ENCODE data around the gene FIZ1.

Gene FIZ1

DNA sequence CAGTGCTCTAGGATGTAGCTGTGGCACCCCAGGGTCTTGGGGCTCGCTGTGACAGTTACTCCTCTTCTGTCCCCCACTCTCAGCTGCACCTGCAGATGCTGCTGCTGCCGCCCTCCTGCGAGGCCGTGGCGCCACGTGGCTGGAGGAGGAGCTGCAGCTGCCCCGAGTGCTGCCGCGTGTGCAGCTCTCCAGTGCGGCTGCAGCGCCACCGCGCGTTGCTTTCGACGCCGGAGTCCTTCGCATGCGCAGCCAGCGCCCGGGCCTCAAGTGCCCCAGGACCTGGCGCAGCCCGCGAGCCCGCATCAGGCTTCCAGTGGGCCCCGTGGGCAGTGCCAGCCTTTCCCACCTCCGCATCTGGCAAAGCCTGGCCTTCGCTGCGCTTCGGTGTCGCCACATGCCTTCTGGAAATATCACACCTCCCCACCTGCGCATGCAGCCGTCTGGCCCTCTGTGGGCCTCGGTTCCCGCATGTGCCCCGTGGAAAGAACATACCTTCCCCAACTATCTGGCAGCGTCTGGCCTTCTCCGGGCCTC is 40.8 kb upstream of the FIZ1 start:
- peak overlapping the region; percentile 83 for H3K4me3 ChIP-seq (ENCODE audit: low read depth, low read length)
- no peak for TF ChIP-seq CTCF (IDR thresholded peaks at IDR 0.05; ENCODE audit: low read depth, low read length)

- no peak overlapping the region for H3K4me3 ChIP-seq (ENCODE audit: low read depth, low read length)
- peak; percentile 44 for TF ChIP-seq CTCF (IDR thresholded peaks at IDR 0.05; ENCODE audit: low read depth, low read length)
Observed at GRCh38 chr19:55638864-55639359, 39.6 kb upstream of the FIZ1 start.

GRCh38 chr19:55637534-55637933 is 38.2 kb upstream of the FIZ1 start:
- no peak for TF ChIP-seq CTCF (IDR thresholded peaks at IDR 0.05; ENCODE audit: low read depth, low read length)
- H3K4me3 ChIP-seq (ENCODE audit: low read depth, low read length) = no peak overlapping the region

GRCh38 chr19:55636723-55637122 is 37.4 kb upstream of the FIZ1 start:
- no peak overlapping the region for H3K4me3 ChIP-seq (ENCODE audit: low read depth, low read length)
- TF ChIP-seq CTCF (IDR thresholded peaks at IDR 0.05; ENCODE audit: low read depth, low read length) = no peak

DNA sequence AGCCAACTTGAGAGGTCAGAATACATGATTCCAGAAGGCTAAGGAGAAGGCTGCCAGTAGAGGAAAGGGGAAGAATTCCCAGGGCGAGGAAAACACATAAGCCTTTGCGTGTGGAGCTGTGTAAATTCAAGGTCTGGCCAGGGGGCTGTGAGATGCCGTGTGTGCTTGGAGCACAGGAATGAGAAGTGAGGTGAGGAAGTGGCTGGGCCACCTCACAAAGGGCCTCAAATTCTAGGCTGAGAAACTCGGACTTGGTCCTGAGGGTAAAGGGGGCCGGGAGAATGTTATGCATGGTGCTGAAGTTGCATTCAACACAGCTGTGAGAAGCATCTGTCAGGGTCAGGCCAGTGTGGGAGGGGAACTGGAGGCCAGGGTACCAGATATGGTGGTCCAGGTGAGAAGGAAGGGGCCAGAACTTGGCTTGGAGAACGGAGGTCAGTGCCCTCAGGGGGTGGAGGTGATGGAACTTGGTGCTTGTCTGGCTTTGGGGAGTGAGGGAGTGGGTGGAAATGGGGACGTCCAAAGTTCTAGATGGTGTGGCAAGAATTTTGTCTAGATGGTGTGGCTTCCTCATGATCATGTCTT is 36.6 kb upstream of the FIZ1 start:
- H3K4me3 ChIP-seq (ENCODE audit: low read depth, low read length) = peak overlapping the region; percentile 100
- no peak for TF ChIP-seq CTCF (IDR thresholded peaks at IDR 0.05; ENCODE audit: low read depth, low read length)

DNA sequence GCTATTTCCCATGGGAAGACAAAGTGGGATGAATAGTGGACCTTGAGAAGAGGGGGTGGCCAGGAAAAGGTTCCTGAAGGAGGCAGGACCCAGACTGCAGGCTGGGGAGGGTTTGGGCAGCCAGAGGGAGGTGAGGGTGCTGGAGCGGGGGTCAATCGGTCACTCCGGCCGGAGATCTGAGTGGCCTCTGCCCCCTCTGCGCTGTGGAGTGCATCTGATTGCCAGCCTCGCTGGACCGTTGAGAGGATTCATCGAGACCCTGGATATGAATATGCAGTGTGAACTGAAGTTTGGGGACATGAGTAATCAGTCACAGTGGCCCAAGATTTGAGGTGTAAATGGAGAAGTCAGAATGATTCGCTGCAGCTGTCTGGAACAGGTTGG is 36.0 kb upstream of the FIZ1 start:
- H3K4me3 ChIP-seq (ENCODE audit: low read depth, low read length) = peak overlapping the region; percentile 100
- no peak for TF ChIP-seq CTCF (IDR thresholded peaks at IDR 0.05; ENCODE audit: low read depth, low read length)

DNA sequence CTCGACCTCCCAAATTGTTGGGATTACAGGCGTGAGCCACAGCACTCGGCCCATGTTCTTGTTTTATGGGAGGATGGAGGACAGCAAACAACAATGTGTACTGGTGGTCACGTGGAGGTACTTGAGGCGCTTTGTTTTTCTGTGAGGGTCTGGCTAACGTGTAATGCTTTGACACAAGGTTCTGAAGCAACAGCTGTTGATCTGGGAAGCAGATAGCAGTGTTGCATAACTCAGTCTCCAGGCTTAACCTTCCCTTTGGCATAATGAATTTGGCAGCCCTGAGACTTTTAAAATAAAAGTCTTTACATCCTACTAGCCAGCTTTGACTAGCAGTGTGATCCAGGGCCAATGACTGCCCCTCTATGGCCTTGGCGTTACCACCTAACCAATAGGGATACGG is 34.5 kb upstream of the FIZ1 start:
- TF ChIP-seq CTCF (IDR thresholded peaks at IDR 0.05; ENCODE audit: low read depth, low read length) = no peak
- no peak overlapping the region for H3K4me3 ChIP-seq (ENCODE audit: low read depth, low read length)
